ENCODE data around the gene TPM1.
"Not testable (repeated sequence)": the region's sequence is repeated elsewhere in the genome, so short reads cannot be mapped to it uniquely, and the experiment has no call there.

TPM1 gene

GRCh38 chr15:63094495-63094931 is 52.0 kb downstream of the TPM1 start:
- no peak for DNase-seq (ENCODE audit: low read depth, low spot score)

GRCh38 chr15:63096178-63096577 is 53.6 kb downstream of the TPM1 start:
- DNase-seq (ENCODE audit: low read depth, low spot score): no peak

GRCh38 chr15:63098901-63099300 is 56.4 kb downstream of the TPM1 start:
- not testable (repeated sequence) for DNase-seq (ENCODE audit: low read depth, low spot score)

GRCh38 chr15:63099581-63099980 is 57.0 kb downstream of the TPM1 start:
- not testable (repeated sequence) for DNase-seq (ENCODE audit: low read depth, low spot score)

- no peak for DNase-seq (ENCODE audit: low read depth, low spot score)
These were observed 60.9 kb downstream of the TPM1 start for GRCh38 chr15:63103416-63103815.

GRCh38 chr15:63104727-63105126 is 62.2 kb downstream of the TPM1 start:
- DNase-seq (ENCODE audit: low read depth, low spot score): no peak

- DNase-seq (ENCODE audit: low read depth, low spot score): not testable (repeated sequence)
These were observed 62.8 kb downstream of the TPM1 start for GRCh38 chr15:63105354-63105753.

DNA sequence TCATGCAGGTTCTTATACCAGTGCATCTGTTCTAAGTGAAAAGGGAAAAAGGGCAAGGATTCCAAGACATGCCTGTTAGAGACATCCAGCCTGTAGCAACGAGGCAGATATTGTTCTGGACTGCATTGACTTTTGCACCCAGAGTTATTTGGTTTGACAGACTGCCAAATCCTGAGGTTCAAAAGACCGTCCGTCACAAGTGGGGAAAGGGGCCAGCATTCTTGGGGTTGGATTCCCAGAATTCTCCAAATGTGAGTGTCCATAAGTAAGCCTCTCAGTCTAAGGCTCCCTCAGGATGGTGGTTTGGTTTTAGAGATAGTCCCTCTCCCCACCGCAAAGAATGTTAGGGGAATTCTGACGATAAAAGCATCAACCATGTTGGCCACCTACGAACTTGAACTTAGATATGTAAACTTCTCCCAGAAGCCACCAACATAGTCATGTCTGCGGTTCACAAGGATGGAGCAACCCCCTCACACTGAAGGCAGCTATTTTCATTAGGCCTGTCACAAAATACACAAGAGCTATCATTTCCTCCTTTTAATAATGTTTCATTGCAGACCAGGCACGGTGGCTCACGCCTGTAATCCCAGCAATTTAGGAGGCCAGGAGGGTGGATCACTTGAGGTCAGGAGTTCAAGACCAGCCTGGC is 65.5 kb downstream of the TPM1 start:
- no peak for DNase-seq (ENCODE audit: low read depth, low spot score)

DNA sequence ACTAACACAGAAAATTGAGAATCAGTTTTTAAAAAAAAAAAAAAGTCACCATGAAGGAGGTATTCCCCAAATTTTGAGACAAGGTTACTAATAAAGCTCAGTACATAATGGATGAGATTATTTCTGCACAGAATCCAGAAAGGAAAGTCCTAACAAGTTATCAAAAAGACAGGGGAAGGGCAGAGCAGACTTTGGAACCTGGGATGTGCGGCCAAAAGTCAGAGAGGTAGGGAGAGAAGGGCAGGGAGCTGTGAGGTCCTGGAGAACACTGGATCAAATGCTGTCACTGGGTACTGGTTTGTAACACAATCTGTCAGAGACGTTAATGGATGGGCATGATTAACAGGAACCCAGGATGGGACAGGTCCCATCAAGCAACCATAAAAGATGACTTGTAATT is 67.0 kb downstream of the TPM1 start:
- no peak for DNase-seq (ENCODE audit: low read depth, low spot score)

DNA sequence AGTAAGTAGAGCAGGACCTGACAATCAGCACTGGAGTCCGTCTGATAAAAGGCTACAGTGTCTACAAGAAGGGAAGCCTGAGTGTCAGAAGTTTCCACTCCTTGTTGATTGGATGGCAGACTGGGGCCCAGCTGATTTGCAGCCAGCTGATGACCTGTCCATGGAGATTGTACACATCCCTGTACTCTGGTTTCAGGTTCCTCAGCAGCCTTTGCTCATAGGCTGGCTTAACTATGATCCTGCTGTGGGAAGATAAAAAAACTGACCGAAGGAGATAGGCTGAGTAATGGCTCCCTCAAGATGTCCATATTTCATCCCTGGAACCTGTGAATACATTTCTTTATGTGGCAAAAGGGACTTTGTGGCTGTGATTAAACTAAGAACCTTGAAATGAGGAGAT is 67.4 kb downstream of the TPM1 start:
- DNase-seq (ENCODE audit: low read depth, low spot score): no peak

- DNase-seq (ENCODE audit: low read depth, low spot score): no peak
These were observed 68.0 kb downstream of the TPM1 start for GRCh38 chr15:63110428-63111026.

- no peak for DNase-seq (ENCODE audit: low read depth, low spot score)
These were observed 68.9 kb downstream of the TPM1 start for GRCh38 chr15:63111481-63111880.

DNA sequence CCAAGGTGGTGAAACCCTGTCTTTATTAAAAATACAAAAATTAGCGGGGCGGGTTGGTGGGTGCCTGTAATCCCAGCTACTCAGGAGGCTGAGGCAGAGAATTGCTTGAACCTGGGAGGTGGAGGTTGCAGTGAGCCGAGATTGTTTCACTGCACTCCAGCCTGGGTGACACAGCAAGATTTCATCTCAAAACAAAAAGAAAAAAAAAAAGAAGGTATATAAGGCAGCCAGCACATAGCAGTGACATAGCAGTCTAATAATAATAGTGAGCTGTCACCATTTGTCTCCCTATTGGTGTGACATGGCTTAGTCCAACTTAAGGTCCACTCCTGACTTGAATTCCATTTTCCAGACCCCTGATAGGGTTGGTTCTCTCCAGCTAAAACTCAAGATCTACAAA is 70.3 kb downstream of the TPM1 start:
- no peak for DNase-seq (ENCODE audit: low read depth, low spot score)

GRCh38 chr15:63114465-63114864 is 71.9 kb downstream of the TPM1 start:
- no peak for DNase-seq (ENCODE audit: low read depth, low spot score)
